ENCODE measurements around the gene ETNK1.
"Not testable (repeated sequence)": the region's sequence is repeated elsewhere in the genome, so short reads cannot be mapped to it uniquely, and the experiment has no call there.

GRCh38 chr12:22597539-22597938, 27.4 kb upstream of the ETNK1 start:
- TF ChIP-seq CTCF (IDR thresholded peaks at IDR 0.05); EZH2 (IDR thresholded peaks at IDR 0.05; ENCODE audit: borderline replicate concordance, insufficient read depth, low read depth, low read length, poor library complexity, severe bottlenecking): not testable (repeated sequence)
